HG03095 (cell line): ENCODE results near the gene CA5A.
A peak's percentile ranks its signal among the peaks of the same experiment; 100 is the strongest.

ENCODE experiments used
- ATAC-seq: cut with Tn5 transposase; IDR thresholded peaks from one replicate; pipeline ENCODE4 v1.9.1; 2021; ENCODE audit warnings: moderate library complexity; ENCODE audit not compliant: unreplicated experiment

Gene CA5A

GRCh38 chr16:87964049-87964659 is 27.8 kb upstream of the CA5A start:
- ATAC-seq = no peak

- no peak for ATAC-seq
These were observed 27.1 kb upstream of the CA5A start for GRCh38 chr16:87963400-87963799.

- no peak for ATAC-seq
These were observed 25.3 kb upstream of the CA5A start for GRCh38 chr16:87961623-87962022.

- ATAC-seq = no peak
These were observed 24.5 kb upstream of the CA5A start for GRCh38 chr16:87960852-87961251.

- no peak for ATAC-seq
These were observed 24.0 kb upstream of the CA5A start for GRCh38 chr16:87960296-87960695.

- ATAC-seq = no peak
These were observed 23.2 kb upstream of the CA5A start for GRCh38 chr16:87959391-87959990.

- ATAC-seq = no peak
These were observed 22.3 kb upstream of the CA5A start for GRCh38 chr16:87958632-87959031.

- no peak for ATAC-seq
These were observed 21.2 kb upstream of the CA5A start for GRCh38 chr16:87957296-87958094.

GRCh38 chr16:87956365-87957231 is 20.3 kb upstream of the CA5A start:
- peak; percentile 44 for ATAC-seq

- no peak for ATAC-seq
These were observed 19.7 kb upstream of the CA5A start for GRCh38 chr16:87956098-87956364.

- ATAC-seq = no peak
These were observed 19.2 kb upstream of the CA5A start for GRCh38 chr16:87955302-87956097.

- no peak for ATAC-seq
These were observed 18.5 kb upstream of the CA5A start for GRCh38 chr16:87954826-87955225.

- ATAC-seq = no peak
These were observed 18.0 kb upstream of the CA5A start for GRCh38 chr16:87954361-87954760.

- no peak for ATAC-seq
These were observed 17.2 kb upstream of the CA5A start for GRCh38 chr16:87953308-87954215.

GRCh38 chr16:87952751-87953150 is 16.4 kb upstream of the CA5A start:
- ATAC-seq = no peak

GRCh38 chr16:87951552-87952538 is 15.5 kb upstream of the CA5A start:
- peak; percentile 7 for ATAC-seq

GRCh38 chr16:87950765-87951551 is 14.6 kb upstream of the CA5A start, which contains the start of gene BANP:
Gene BANP, plus strand, starts transcription at chr16:87951434. Its CDS starts 23,682 bp downstream, at chr16:87975116.
- ATAC-seq = peak; percentile 90
